HG02763 (cell line): ENCODE measurements around the gene PRDM1.

Experiments
- ATAC-seq: cut with Tn5 transposase; IDR thresholded peaks from one replicate; pipeline ENCODE4 v1.9.1; 2021; ENCODE audit warnings: mild to moderate bottlenecking, moderate library complexity; ENCODE audit not compliant: unreplicated experiment

PRDM1 gene

DNA sequence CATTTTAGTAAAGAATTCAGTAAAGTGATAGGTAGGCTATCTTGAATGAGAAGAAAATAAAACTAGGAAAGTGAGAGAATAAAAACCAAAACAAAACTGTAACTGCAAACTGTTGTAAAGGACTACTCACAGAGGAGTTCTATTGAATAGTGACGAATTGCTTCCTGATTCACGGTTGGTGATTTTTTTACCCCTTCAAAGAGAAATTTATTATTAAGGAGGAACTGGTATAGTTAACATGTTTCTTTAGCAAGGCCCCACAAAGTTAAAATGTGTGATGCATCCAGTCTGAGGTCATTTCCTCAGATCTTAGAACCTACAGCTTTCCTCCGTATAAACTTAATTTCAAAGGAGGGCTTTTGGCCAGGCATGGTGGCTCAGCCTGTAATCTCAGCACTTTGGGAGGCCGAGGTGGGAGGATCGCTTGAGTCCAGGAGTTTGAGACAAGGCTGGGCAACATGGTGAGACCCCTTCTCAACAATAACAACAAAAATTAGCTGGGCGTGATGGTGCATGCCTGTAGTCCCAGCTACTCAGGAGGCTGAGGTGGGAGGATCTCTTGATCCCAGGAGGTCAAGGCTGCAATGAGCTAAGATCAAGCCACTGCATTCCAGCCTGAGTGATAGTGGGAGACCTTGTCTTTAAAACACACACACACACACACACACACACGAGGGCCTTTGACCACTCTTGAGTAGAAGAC lies 8.3 kb downstream of the PRDM1 start:
- no peak for ATAC-seq

DNA sequence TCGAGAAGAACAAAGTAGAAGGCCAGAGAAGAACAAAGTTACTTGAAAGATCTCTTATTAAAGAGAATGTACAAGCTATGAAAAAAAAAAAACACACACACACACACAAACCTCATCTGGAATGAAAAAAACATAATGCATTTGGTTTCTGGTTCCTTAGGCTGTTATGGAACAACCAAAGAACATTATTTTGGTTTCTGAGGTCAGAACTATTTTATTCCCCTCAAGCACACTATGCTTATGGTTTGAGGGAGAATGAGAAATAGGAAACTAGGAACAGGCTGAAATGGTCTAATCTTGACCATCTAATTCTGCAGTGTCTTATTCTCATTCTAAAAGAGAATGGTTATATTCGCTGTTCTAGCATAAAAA lies 8.8 kb downstream of the PRDM1 start:
- ATAC-seq: no peak

DNA sequence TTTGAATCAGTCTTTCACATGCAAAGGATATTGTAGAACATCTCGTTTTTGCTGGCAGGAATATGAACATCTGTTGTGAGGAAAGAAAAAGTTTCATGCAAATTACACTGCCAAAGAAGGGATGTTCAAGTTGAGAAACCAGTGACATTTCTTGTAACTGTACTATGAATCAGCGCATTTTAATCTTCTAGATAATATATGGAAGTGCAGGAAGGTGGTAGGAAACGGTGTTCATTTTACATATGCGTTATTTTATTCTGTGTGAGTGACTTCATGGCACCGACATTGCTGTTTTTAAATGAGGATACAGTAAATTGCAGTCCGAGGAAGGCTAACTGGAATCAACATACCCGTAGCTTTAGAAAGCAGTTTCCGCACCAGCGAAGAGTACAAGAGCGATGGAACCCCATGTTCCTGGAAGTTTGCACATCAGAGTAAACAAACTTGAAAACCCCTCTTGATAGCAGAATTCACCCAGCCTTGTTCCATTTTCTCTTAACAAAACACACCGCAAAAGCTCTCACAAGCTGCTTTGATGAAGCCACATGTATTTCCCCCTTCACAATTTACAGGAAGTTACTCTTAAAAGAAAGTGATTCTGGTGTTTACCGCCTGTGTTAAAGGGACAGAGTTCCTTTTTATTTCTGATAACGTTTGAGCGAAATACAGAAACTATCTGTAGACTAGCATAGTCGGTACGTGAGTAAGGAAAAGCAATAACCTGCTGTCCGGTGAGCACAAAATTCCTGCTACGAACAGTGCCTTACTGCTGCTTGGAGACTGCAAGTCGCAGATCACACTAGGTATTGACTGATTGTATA lies 11.5 kb downstream of the PRDM1 start:
- ATAC-seq: peak; percentile 42

DNA sequence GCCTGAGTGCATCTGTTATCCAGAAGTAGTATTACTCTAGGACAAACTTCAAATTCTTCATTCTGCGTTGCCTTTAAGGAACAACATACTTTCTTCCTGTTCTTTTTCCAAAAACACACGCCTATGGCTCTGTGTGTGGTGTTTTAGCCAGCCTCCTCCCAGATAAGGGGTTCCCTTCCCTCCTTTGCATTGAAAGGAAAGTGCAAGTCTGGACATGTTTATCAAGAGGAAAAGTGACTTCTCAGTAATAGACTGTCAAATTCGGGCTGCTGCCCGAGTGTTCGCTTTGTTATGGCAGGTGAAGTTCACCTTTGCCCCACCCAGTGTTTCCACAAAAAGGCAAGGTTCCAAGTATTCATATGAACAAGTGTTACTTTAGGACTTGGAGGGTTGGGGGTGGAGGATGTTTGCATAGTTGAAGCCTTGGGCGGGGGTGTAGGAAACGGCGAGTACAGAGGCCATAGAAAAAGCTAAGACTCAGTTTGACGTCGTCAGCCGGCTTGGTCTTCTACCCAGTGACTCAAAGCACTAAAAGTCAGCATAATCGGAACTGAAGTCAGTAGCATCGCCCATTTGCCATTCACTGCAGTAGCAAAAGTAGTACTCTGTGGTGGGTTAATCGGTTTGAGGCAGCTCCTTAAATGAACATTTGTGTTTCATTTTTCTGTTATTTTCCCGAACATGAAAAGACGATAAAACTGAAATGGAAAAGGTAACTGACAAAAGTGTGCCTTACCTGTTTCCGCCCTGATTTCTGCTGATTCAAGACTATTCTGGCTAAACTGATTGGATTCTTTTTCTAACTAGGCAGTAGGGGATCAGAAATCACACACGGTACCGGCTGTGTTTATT lies 12.5 kb downstream of the PRDM1 start:
- ATAC-seq: peak; percentile 36

DNA sequence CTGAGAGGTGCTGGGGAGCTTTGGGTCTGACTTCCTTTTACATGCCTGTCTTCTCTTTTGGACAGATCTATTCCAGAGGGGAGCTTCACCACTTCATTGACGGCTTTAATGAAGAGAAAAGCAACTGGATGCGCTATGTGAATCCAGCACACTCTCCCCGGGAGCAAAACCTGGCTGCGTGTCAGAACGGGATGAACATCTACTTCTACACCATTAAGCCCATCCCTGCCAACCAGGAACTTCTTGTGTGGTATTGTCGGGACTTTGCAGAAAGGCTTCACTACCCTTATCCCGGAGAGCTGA lies 13.1 kb downstream of the PRDM1 start:
- ATAC-seq: no peak

DNA sequence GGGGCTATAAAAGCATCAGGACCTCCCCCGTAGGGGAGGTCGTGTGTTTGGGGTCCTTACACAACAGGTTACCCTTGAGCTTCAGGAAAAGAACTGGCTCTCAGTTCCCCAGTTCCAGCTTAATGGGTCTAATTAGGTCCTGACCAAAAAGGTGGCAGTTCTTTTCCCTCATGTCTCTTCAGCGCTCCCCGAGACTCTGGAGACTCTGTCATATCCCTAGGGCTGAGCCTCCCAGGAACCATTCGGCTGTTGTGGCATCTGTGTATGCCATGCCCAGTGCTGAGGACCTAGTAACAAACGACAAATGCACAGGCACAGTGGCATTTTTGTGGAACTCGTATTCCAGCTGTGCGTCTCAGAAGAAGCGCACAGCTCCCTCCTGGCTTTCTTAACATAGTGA lies 14.6 kb downstream of the PRDM1 start:
- no peak for ATAC-seq

DNA sequence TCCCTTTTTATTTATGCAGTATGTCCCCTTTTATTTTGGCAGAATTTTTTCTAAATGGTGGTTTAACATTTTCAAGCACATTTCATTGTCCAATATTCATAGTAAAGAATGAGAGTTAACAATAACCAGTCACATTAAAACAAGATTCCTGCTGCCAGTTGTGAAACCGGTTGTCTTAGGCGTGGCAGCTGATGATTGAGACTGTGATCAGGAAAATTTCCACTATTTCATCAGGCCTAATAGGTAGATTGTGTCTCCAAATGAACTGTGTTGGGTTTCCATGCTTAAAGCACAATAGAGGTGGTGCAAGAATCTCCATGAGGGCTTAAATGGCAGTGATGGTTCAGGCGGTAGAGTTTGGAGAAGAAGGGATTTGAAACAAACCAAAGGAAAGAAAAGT lies 15.3 kb downstream of the PRDM1 start:
- no peak for ATAC-seq

DNA sequence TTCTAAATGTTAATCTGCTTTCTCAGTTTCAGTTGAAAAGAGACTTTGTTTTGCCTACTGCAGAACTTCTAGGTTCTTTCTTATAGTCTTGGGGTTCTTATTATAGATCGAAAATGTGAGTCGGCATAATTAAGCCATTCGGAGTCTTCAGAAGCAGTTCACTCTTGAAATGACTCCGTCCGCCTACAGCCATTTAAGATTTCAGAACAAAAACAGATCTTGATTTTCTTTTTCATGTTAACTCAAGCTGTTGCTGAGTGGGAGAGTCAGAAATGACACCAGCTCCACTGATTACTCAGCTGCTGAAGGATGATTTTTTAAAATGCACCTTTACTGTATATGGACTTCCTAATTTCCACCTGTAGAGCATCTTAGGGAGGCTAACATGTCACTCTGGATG lies 15.9 kb downstream of the PRDM1 start:
- ATAC-seq: no peak

DNA sequence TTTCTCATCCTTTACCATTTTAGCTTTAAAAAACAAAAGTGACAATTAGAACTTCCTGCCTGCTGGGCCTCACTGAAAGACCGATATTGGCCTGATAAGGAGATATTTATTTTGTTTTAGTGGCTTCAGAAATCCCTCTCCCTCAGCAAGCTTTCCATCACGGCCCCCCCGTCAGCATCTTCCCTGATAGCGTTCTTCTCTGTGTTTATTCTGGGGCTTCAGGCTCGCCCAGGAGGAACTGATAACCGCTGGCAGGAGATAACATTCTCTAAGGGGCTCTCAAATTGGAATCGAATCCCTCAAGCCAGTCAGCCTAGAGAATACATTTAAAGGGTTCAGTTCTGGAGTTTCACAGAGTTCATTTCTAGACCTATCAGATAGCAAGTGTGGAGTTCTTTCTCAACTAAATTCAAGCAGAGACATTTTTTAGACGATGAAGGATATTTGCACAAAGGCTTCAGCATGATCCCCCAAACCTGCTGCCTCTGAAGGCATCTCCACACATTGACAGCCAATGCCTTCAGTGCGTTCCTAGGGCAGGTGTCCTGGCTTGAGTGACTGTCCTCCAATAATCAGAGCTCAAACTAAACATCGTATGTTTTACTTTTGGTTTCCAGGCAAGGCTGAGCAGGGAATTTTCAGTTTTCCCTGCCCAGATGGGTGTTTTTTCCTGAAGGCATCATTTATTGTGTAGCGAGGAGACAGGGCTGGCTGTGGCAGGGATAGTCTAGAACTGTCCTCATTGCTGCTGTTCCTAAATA lies 17.0 kb downstream of the PRDM1 start:
- no peak for ATAC-seq

DNA sequence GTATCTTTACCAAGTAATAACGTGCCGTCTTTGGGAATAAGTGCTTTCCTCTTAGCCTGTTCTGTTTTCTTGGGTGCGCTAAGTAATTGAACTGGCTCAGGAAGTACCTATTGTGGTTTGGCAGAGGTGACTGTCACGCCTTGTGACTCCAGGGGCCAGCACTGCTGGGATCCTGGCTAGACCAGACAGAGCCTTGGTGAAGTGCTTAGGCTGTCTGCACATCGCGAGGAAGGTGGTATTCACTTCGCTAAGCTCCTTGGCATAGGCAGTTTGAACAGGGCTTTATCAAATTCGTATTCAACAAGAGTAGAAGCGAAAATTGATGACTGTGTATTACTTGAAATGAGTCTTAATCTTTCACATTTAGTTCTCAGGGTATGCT lies 17.6 kb downstream of the PRDM1 start:
- ATAC-seq: peak; percentile 37

DNA sequence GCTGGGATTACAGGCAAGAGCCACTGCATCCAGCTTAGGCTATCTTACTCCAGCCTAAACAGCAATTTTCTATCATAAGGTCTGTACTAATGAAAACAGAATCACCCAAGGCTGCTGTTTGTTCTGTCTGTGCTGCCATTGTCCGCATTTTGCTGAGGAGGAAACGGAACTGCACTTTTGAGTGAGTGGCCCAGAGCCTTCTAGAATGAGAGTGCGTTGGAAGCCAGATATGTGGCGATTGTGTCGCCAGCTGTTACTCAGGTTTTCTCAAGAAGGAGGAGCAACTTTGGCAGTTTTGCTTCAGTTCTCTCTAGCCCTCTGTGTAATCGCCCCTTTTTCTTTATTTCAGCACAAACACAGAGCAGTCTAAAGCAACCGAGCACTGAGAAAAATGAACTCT lies 18.3 kb downstream of the PRDM1 start:
- no peak for ATAC-seq

DNA sequence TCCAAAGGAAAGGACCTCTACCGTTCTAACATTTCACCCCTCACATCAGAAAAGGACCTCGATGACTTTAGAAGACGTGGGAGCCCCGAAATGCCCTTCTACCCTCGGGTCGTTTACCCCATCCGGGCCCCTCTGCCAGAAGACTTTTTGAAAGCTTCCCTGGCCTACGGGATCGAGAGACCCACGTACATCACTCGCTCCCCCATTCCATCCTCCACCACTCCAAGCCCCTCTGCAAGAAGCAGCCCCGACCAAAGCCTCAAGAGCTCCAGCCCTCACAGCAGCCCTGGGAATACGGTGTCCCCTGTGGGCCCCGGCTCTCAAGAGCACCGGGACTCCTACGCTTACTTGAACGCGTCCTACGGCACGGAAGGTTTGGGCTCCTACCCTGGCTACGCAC lies 18.8 kb downstream of the PRDM1 start:
- no peak for ATAC-seq

DNA sequence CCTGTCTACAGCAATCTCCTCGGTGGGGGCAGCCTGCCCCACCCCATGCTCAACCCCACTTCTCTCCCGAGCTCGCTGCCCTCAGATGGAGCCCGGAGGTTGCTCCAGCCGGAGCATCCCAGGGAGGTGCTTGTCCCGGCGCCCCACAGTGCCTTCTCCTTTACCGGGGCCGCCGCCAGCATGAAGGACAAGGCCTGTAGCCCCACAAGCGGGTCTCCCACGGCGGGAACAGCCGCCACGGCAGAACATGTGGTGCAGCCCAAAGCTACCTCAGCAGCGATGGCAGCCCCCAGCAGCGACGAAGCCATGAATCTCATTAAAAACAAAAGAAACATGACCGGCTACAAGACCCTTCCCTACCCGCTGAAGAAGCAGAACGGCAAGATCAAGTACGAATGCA lies 19.4 kb downstream of the PRDM1 start:
- no peak for ATAC-seq

DNA sequence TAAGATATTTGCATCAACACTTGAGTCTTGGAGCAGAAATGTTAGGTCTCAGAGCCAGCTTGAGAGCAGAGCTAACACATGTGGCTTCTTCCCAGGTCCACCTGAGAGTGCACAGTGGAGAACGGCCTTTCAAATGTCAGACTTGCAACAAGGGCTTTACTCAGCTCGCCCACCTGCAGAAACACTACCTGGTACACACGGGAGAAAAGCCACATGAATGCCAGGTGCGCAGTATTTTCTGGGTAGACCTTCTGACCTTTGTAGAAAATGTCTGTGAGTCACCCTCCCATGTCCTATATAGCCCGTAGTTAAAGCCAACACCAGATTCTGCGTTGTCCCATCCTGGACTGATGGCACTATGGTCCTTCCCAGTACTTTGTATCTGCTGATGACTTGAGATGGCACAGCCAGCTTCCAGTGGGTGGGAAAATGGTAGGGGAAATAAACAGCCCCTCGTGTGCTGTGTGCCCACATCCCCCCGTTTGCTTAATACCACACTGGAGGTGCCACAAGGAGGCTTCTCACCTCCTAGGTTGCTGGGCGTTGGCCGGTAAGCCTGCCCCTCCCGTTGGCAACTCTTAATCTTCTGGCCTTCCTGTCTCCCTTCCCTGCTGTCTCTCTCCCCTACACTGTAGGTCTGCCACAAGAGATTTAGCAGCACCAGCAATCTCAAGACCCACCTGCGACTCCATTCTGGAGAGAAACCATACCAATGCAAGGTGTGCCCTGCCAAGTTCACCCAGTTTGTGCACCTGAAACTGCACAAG lies 20.3 kb downstream of the PRDM1 start:
- no peak for ATAC-seq

DNA sequence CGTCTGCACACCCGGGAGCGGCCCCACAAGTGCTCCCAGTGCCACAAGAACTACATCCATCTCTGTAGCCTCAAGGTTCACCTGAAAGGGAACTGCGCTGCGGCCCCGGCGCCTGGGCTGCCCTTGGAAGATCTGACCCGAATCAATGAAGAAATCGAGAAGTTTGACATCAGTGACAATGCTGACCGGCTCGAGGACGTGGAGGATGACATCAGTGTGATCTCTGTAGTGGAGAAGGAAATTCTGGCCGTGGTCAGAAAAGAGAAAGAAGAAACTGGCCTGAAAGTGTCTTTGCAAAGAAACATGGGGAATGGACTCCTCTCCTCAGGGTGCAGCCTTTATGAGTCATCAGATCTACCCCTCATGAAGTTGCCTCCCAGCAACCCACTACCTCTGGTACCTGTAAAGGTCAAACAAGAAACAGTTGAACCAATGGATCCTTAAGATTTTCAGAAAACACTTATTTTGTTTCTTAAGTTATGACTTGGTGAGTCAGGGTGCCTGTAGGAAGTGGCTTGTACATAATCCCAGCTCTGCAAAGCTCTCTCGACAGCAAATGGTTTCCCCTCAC lies 21.0 kb downstream of the PRDM1 start:
- ATAC-seq: no peak

DNA sequence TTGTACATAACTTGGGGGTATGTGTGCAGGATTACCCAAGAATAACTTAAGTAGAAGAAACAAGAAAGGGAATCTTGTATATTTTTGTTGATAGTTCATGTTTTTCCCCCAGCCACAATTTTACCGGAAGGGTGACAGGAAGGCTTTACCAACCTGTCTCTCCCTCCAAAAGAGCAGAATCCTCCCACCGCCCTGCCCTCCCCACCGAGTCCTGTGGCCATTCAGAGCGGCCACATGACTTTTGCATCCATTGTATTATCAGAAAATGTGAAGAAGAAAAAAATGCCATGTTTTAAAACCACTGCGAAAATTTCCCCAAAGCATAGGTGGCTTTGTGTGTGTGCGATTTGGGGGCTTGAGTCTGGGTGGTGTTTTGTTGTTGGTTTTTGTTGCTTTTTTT lies 22.0 kb downstream of the PRDM1 start:
- ATAC-seq: no peak

DNA sequence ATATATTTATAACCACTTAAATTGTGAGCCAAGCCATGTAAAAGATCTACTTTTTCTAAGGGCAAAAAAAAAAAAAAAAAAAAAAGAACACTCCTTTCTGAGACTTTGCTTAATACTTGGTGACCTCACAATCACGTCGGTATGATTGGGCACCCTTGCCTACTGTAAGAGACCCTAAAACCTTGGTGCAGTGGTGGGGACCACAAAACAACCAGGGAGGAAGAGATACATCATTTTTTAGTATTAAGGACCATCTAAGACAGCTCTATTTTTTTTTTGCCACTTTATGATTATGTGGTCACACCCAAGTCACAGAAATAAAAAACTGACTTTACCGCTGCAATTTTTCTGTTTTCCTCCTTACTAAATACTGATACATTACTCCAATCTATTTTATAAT lies 22.9 kb downstream of the PRDM1 start:
- no peak for ATAC-seq

DNA sequence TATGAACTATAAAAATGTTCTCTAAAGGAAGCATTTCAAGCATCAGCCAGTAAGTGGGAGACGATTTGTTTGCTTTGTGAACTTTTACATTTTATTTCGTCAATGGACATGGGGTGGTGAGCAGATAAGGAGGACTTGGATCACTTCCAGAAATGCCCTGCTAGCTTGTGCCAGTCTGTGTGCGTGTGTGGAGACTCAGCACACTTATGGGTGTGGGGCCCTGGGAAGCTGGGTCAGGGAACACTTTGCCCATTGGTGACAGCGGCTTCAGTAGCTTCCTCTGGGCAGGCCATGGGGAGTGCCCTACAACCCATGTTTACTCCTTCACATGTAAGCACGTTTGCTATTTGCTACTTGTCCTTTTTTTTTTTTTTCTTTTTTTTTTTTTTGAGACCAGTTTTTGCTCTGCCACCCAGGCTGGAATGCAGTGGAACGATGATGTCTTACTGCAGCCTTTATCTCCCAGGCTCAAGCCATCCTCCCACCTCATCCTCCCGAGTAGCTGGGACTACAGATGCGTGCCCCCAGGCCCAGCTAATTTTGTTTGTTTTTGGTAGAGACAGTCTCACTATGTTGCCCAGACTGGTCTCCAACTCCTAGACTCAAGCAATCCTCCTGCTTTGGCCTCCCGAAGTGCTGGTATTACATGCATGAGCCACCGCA lies 24.2 kb downstream of the PRDM1 start:
- ATAC-seq: no peak

DNA sequence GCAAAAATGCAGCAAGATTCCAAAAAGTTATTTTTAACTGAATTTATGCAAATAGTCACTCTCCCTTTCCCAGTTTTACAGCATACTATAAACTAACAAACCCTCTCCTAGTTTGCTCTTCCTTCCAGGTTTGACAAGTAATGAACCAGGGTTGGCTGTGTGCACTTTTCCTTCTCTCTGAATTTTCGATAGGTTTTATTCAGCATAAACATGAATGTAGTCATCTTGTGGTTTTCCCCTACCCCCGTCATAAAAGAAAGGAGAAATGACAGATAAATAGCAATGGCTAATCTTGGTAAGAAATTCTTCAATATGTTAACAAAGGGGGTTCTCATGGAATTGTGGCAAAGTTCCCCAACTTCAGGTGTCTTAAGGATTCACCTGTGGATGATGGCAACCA lies 26.3 kb downstream of the PRDM1 start:
- no peak for ATAC-seq
